Measurements from ENCODE around the gene TAS1R1. TPM values are rescaled to one million over a fixed set of nuclear protein-coding genes. Genes with fewer than 3 reads are reported as not detected.
A peak's percentile ranks its signal among the peaks of the same experiment; 100 is the strongest.

TAS1R1 gene
- total RNA-seq, 1 donor from 2014 or later = not detected

DNA sequence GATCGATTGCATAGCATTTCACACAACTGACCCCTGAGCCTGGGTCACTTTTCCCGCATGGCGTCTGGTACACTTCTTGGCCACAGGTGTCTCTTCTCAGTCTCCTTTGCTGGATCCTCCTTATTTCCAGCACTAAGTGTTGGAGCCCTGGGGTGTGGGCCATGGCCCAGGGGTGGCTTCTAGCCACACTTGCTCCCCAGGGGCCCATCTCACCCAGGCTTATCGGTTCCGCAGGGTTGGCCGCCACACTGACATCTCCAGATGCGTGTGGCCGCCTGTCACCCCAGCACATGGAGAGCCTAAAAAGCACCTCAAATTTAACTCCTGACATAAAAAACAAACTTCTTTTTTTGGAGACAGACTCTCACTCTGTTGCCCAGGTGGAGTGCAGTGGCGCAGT, 71.9 kb downstream of the TAS1R1 start:
- peaks cover 17% of the 10 kb centered on the region for H3K36me3 Mint-ChIP-seq (ENCODE audit: insufficient read depth)

DNA sequence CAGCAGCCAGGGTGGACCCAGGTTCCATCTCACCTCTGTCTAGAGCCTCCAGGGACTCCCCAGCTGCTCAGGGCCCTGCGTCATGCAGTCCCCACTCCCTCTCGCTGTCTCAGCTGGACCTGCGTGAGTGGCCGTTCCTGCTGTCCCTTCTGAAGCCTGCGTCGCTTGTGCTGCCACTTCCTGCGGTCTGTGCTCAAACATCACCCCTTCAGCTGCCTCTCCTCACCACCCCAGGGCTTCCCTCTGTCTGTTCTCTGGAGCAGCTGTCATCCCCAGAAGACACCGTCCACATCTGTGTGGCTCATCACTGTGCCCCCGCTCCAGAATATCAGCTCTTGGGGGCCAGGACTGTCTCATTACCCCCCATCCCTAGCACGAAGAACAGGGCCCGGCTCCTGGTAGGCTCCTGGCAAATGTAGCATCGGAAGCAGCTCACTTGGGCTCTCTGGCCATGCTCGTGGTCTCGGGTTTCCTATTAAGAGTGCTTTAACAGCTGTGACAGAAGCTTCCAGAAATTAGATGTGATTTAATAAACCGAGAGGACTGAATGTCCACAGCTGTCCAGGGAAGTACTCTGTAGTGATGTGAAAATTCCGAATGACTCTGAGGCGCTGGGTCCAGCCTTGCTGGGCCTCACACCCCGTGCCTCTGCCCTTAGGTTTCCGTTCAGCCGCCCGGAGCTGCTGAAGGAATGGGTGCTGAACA, 72.9 kb downstream of the TAS1R1 start:
- DNase-seq (ENCODE audit: low spot score, unreplicated experiment) = no peak
- Mint-ChIP-seq H3K4me3 (ENCODE audit: low read depth) (peak overlapping the region; percentile 51), H3K4me1 (ENCODE audit: low read depth) (peaks cover 12% of the 10 kb centered on the region), H3K36me3 (ENCODE audit: insufficient read depth) (peaks cover 15% of the 10 kb centered on the region), H3K27ac (peak overlapping the region; percentile 54), H3K27me3 (no peaks in the 10 kb centered on the region), H3K9me3 (ENCODE audit: low read depth) (no peaks in the 10 kb centered on the region)
- TF ChIP-seq, protein P1, sequence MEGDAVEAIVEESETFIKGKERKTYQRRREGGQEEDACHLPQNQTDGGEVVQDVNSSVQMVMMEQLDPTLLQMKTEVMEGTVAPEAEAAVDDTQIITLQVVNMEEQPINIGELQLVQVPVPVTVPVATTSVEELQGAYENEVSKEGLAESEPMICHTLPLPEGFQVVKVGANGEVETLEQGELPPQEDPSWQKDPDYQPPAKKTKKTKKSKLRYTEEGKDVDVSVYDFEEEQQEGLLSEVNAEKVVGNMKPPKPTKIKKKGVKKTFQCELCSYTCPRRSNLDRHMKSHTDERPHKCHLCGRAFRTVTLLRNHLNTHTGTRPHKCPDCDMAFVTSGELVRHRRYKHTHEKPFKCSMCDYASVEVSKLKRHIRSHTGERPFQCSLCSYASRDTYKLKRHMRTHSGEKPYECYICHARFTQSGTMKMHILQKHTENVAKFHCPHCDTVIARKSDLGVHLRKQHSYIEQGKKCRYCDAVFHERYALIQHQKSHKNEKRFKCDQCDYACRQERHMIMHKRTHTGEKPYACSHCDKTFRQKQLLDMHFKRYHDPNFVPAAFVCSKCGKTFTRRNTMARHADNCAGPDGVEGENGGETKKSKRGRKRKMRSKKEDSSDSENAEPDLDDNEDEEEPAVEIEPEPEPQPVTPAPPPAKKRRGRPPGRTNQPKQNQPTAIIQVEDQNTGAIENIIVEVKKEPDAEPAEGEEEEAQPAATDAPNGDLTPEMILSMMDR (IDR thresholded peaks at IDR 0.05; ENCODE audit: unreplicated experiment) = no peak

More for the DNA sequence above, 71.9 kb downstream of the TAS1R1 start:
- TF ChIP-seq, protein P1 (IDR thresholded peaks at IDR 0.05; ENCODE audit: unreplicated experiment) = no peak
- Mint-ChIP-seq H3K27me3 (no peaks in the 10 kb centered on the region), H3K27ac (no peak overlapping the region), H3K4me3 (ENCODE audit: low read depth) (peak overlapping the region; percentile 87), H3K4me1 (ENCODE audit: low read depth) (peaks cover 12% of the 10 kb centered on the region), H3K9me3 (ENCODE audit: low read depth) (no peaks in the 10 kb centered on the region)
- no peak for DNase-seq (ENCODE audit: low spot score, unreplicated experiment)

DNA sequence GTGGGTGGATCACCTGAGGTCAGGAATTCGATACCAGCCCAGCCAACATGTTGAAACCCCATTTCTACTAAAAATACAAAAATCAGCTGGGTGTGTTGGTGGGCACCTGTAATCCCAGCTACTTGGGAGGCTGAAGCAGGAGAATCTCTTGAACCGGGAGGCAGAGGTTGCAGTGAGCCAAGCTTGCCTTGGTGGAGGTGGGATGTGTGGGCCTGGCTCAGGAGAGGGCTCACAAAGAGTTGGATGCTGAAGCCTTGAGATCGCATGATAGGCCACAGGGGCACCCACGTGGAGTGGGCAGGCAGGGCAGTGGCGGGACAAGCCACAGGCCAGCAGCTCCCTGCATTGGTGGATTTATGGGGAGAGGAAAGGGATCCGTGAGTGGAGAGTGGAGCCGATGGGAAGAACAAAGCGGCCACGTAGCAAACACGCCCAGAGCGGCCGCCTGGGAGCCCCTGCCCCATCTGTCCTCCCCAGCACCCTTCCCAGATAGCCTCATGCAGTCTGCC, 73.9 kb downstream of the TAS1R1 start:
- Mint-ChIP-seq H3K36me3 (ENCODE audit: insufficient read depth) (peaks cover 13% of the 10 kb centered on the region), H3K9me3 (ENCODE audit: low read depth) (no peaks in the 10 kb centered on the region), H3K27me3 (no peaks in the 10 kb centered on the region), H3K4me3 (ENCODE audit: low read depth) (no peak overlapping the region), H3K4me1 (ENCODE audit: low read depth) (peaks cover 12% of the 10 kb centered on the region), H3K27ac (peak overlapping the region; percentile 62)
- TF ChIP-seq, protein P1 (IDR thresholded peaks at IDR 0.05; ENCODE audit: unreplicated experiment) = no peak
- DNase-seq (ENCODE audit: low spot score, unreplicated experiment) = no peak

Other genes with a start within 250 kb of the TAS1R1 start
- gene ACOT7, start 161.5 kb upstream of the TAS1R1 start, total RNA-seq = 30.2 and 30.3 TPM in 2 replicates
- 0.07 and 0.12 TPM in 2 replicates for gene HES2, start 135.4 kb upstream of the TAS1R1 start, total RNA-seq
- gene ESPN, start 130.5 kb upstream of the TAS1R1 start, total RNA-seq = 49.5 and 54.0 TPM in 2 replicates
- gene TNFRSF25, start 89.1 kb upstream of the TAS1R1 start, total RNA-seq = 68.3 and 68.9 TPM in 2 replicates
- gene PLEKHG5, start 63.6 kb upstream of the TAS1R1 start, total RNA-seq = 72.3 and 77.0 TPM in 2 replicates
- 44.1 and 49.5 TPM in 2 replicates for gene NOL9, start 794 bp upstream of the TAS1R1 start, total RNA-seq
- 49.7 and 55.9 TPM in 2 replicates for gene ZBTB48, start 24.7 kb downstream of the TAS1R1 start, total RNA-seq
- 21.0 and 21.3 TPM in 2 replicates for gene KLHL21, start 47.6 kb downstream of the TAS1R1 start, total RNA-seq
- 29.1 TPM in 2 replicates for gene PHF13, start 58.4 kb downstream of the TAS1R1 start, total RNA-seq
- gene THAP3, start 69.6 kb downstream of the TAS1R1 start, total RNA-seq = 22.9 TPM in 2 replicates
- 64.1 and 65.8 TPM in 2 replicates for gene DNAJC11, start 146.5 kb downstream of the TAS1R1 start, total RNA-seq
- 89.1 and 99.0 TPM in 2 replicates for gene CAMTA1, start 230.1 kb downstream of the TAS1R1 start, total RNA-seq